Esophagus muscularis mucosa (tissue), 4 donors: ENCODE measurements around the gene CPNE1.

Experiments used
- EP300 ChIP-seq: sonication (generic); formaldehyde crosslinking; IDR thresholded peaks from one replicate; pipeline ENCODE4 v1.6.1; 2017; ENCODE audit warnings: antibody characterized with exemption
- POLR2A ChIP-seq: fragments of 450-650 bp; IDR thresholded peaks from one replicate; pipeline ENCODE4 v1.6.1; 2017; ENCODE audit warnings: antibody characterized with exemption, moderate library complexity, mild to moderate bottlenecking, low read depth
- POLR2AphosphoS5 ChIP-seq, 2 donors: sonication (generic); formaldehyde crosslinking; IDR thresholded peaks; one replicate each; pipeline ENCODE4 v1.6.1; 2017; ENCODE audit warnings: antibody characterized with exemption in 2 of 2
- TF ChIP-seq, protein P1 (sequence below), 3 experiments: fragments of 200-600 bp in 2 of 3; fragments of 450-650 bp in 1 of 3; sonication (generic) in 2 of 3; IDR thresholded peaks; one replicate each; pipeline ENCODE4 v1.5.1; 2017 to 2019; ENCODE audit warnings: antibody characterized with exemption in 3 of 3, mild to moderate bottlenecking in 2 of 3, moderate library complexity in 1 of 3

DNA sequence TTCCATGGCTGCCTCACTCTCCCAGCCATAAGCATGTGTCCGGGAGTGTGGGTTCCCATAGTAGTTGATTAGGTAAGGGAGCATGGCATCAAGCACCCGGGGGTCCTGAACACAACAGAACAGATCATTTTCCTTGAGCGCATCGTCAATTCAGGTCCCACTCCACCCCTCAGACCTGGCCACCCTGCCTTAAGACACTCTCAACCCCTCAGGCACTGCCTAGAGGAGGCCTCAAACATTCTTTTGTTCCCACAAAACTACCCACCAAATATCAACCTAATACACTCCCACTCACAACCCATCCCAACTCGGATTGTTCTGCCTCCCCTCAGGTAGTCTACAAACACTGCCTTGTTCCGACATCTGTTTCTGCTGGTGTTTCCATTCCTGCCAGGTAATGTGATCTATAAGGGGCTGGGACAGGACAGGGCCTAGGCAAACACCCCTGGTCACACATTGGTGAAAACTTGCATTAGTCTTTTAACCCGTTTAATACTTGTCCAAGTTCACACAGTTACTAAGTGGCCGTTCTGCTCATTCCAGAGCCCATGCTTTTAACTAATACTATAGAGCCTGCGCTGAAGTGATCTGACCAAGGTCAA lies 33.1 kb upstream of the CPNE1 start:
- TF ChIP-seq, protein P1, sequence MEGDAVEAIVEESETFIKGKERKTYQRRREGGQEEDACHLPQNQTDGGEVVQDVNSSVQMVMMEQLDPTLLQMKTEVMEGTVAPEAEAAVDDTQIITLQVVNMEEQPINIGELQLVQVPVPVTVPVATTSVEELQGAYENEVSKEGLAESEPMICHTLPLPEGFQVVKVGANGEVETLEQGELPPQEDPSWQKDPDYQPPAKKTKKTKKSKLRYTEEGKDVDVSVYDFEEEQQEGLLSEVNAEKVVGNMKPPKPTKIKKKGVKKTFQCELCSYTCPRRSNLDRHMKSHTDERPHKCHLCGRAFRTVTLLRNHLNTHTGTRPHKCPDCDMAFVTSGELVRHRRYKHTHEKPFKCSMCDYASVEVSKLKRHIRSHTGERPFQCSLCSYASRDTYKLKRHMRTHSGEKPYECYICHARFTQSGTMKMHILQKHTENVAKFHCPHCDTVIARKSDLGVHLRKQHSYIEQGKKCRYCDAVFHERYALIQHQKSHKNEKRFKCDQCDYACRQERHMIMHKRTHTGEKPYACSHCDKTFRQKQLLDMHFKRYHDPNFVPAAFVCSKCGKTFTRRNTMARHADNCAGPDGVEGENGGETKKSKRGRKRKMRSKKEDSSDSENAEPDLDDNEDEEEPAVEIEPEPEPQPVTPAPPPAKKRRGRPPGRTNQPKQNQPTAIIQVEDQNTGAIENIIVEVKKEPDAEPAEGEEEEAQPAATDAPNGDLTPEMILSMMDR (IDR thresholded peaks at IDR 0.05): no peak
- TF ChIP-seq POLR2AphosphoS5 (IDR thresholded peaks at IDR 0.05) (no peak), EP300 (no peak), POLR2A (no peak)
